NCI-H2196 treated with DMSO at 0.1 percent for 48 hours (cell line): ENCODE data around the gene ABCB9.
"Not testable (repeated sequence)": the region's sequence is repeated elsewhere in the genome, so short reads cannot be mapped to it uniquely, and the experiment has no call there.

Experiments
- DNase-seq: peaks from one replicate; lab custom pipeline; 2025; ENCODE audit not compliant: unreplicated experiment; lab: John Stamatoyannopoulos, UW

ABCB9 gene

GRCh38 chr12:122944605-122945592 lies 21.4 kb downstream of the ABCB9 start:
- no peak for DNase-seq

- DNase-seq = no peak
These were observed 23.1 kb downstream of the ABCB9 start for GRCh38 chr12:122943196-122943595.

GRCh38 chr12:122942637-122943036 lies 23.6 kb downstream of the ABCB9 start:
- DNase-seq = no peak

- not testable (repeated sequence) for DNase-seq
These were observed 24.9 kb downstream of the ABCB9 start for GRCh38 chr12:122941351-122941750.

GRCh38 chr12:122939125-122939524 lies 27.1 kb downstream of the ABCB9 start:
- DNase-seq = no peak

GRCh38 chr12:122937622-122938091 lies 28.6 kb downstream of the ABCB9 start:
- no peak for DNase-seq

- DNase-seq = no peak
These were observed 30.9 kb downstream of the ABCB9 start for GRCh38 chr12:122935318-122935717.

- DNase-seq = no peak
These were observed 31.5 kb downstream of the ABCB9 start for GRCh38 chr12:122934722-122935121.

GRCh38 chr12:122932207-122932606 lies 34.1 kb downstream of the ABCB9 start:
- no peak for DNase-seq

- DNase-seq = no peak
These were observed 36.5 kb downstream of the ABCB9 start for GRCh38 chr12:122929812-122930211.

- DNase-seq = no peak
These were observed 37.1 kb downstream of the ABCB9 start for GRCh38 chr12:122929148-122929538.

- DNase-seq = no peak
These were observed 37.7 kb downstream of the ABCB9 start for GRCh38 chr12:122928404-122929147.

GRCh38 chr12:122927756-122928403 lies 38.4 kb downstream of the ABCB9 start:
- DNase-seq = no peak

- no peak for DNase-seq
These were observed 44.3 kb downstream of the ABCB9 start for GRCh38 chr12:122921917-122922316.

- no peak for DNase-seq
These were observed 45.6 kb downstream of the ABCB9 start for GRCh38 chr12:122920687-122921086.

- no peak for DNase-seq
These were observed 47.4 kb downstream of the ABCB9 start for GRCh38 chr12:122918827-122919226.

GRCh38 chr12:122917507-122918121 lies 48.6 kb downstream of the ABCB9 start:
- DNase-seq = no peak

GRCh38 chr12:122909442-122910288 lies 56.6 kb downstream of the ABCB9 start:
- no peak for DNase-seq

GRCh38 chr12:122908915-122909314 lies 57.3 kb downstream of the ABCB9 start:
- no peak for DNase-seq

- not testable (repeated sequence) for DNase-seq
These were observed 61.0 kb downstream of the ABCB9 start for GRCh38 chr12:122905258-122905657.
